ENCODE results near the gene MX1. TPM values are rescaled to one million over a fixed set of nuclear protein-coding genes. Genes with fewer than 3 reads are reported as not detected.
A peak's percentile ranks its signal among the peaks of the same experiment; 100 is the strongest.

MX1 gene
- total RNA-seq: 2.4 and 3.3 TPM in 2 replicates
- long read RNA-seq, partial matches to known transcripts: 1 of 5 reads
- long read RNA-seq, other reads (novel, unspliced or antisense): 4 of 5 reads

DNA sequence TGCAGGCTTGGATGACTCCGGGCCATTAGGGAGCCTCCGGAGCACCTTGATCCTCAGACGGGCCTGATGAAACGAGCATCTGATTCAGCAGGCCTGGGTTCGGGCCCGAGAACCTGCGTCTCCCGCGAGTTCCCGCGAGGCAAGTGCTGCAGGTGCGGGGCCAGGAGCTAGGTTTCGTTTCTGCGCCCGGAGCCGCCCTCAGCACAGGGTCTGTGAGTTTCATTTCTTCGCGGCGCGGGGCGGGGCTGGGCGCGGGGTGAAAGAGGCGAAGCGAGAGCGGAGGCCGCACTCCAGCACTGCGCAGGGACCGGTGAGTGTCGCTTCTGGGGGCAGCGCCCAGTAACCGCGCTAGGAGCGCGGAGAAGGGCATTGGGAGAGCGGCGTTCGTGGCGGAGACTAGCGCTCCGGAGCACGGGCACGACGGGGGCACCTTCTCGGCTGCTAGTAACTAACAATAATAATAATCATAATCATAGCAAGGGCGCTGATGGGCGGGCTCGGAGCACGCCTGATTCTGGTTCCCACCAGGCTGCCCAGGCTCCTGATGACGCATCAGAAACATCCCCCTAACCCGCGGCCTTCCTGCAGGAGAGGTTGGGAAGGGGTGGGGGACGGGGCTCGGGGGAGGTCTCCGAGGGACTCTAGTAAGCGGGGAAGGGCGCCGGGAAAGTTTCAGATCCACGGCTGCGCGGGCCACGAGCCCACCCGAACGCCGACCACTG lies at the start of gene MX1:
Gene MX1, plus strand, starts transcription at position 286 of the 722 bp plus-strand sequence. CDS start 5,832 bp downstream, outside the sequence.
- TF ChIP-seq CTCF (conservative IDR thresholded peaks at IDR 0.05): no peak
- no peaks in the 10 kb centered on the region for H3K36me3 Mint-ChIP-seq (ENCODE audit: low read depth)
- H3K27ac Mint-ChIP-seq (ENCODE audit: unreplicated experiment): no peak within 1 kb of the TSS
- no peaks in the 10 kb centered on the region for H3K9me3 Mint-ChIP-seq
- peaks cover 41% of the 10 kb centered on the region for H3K27me3 Mint-ChIP-seq (ENCODE audit: low read depth)
- peaks cover 2% of the 10 kb centered on the region for H3K4me1 Mint-ChIP-seq
- H3K4me3 Mint-ChIP-seq: peak within 1 kb of the TSS; percentile 47
- DNase-seq (ENCODE audit: low read depth, low spot score): no peak

DNA sequence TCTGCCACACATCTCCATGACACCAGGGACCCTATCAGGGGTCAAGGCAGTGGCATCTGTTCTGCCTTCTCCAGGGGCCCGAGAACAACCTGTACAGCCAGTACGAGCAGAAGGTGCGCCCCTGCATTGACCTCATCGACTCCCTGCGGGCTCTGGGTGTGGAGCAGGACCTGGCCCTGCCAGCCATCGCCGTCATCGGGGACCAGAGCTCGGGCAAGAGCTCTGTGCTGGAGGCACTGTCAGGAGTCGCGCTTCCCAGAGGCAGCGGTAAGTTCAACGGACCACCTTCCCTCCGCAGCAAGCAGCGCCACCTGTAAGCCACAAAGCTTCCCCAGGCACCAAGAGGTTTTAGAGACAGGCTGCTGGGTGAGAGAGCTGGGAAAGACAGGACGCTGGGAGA lies 48.3 kb upstream of the MX1 start:
- TF ChIP-seq CTCF (conservative IDR thresholded peaks at IDR 0.05): no peak
- H3K27me3 Mint-ChIP-seq (ENCODE audit: low read depth): no peaks in the 10 kb centered on the region
- peak overlapping the region; percentile 83 for H3K27ac Mint-ChIP-seq (ENCODE audit: unreplicated experiment)
- H3K36me3 Mint-ChIP-seq (ENCODE audit: low read depth): no peaks in the 10 kb centered on the region
- no peaks in the 10 kb centered on the region for H3K4me1 Mint-ChIP-seq
- no peak for DNase-seq (ENCODE audit: low read depth, low spot score)
- H3K9me3 Mint-ChIP-seq: no peaks in the 10 kb centered on the region
- H3K4me3 Mint-ChIP-seq: no peak overlapping the region

- Mint-ChIP-seq H3K9me3 (no peaks in the 10 kb centered on the region), H3K27ac (ENCODE audit: unreplicated experiment) (no peak overlapping the region), H3K36me3 (ENCODE audit: low read depth) (no peaks in the 10 kb centered on the region), H3K4me1 (no peaks in the 10 kb centered on the region), H3K27me3 (ENCODE audit: low read depth) (no peaks in the 10 kb centered on the region), H3K4me3 (no peak overlapping the region)
- DNase-seq (ENCODE audit: low read depth, low spot score): no peak
- TF ChIP-seq CTCF (conservative IDR thresholded peaks at IDR 0.05): no peak
Observed at GRCh38 chr21:41378849-41379248, 47.2 kb upstream of the MX1 start.

GRCh38 chr21:41379901-41380300 lies 46.1 kb upstream of the MX1 start:
- Mint-ChIP-seq H3K27me3 (ENCODE audit: low read depth) (no peaks in the 10 kb centered on the region), H3K9me3 (no peaks in the 10 kb centered on the region), H3K27ac (ENCODE audit: unreplicated experiment) (no peak overlapping the region), H3K4me1 (no peaks in the 10 kb centered on the region), H3K36me3 (ENCODE audit: low read depth) (no peaks in the 10 kb centered on the region), H3K4me3 (no peak overlapping the region)
- no peak for TF ChIP-seq CTCF (conservative IDR thresholded peaks at IDR 0.05)
- no peak for DNase-seq (ENCODE audit: low read depth, low spot score)

- Mint-ChIP-seq H3K27ac (ENCODE audit: unreplicated experiment) (peak overlapping the region; percentile 43), H3K4me3 (no peak overlapping the region), H3K36me3 (ENCODE audit: low read depth) (peaks cover under 1% of the 10 kb centered on the region), H3K4me1 (peaks cover 6% of the 10 kb centered on the region), H3K9me3 (peaks cover 4% of the 10 kb centered on the region), H3K27me3 (ENCODE audit: low read depth) (no peaks in the 10 kb centered on the region)
- DNase-seq (ENCODE audit: low read depth, low spot score): no peak
- no peak for TF ChIP-seq CTCF (conservative IDR thresholded peaks at IDR 0.05)
Observed at GRCh38 chr21:41381731-41382130, 44.3 kb upstream of the MX1 start.
